Measurements from ENCODE around the gene ZNF804B. TPM values are rescaled to one million over a fixed set of nuclear protein-coding genes. Genes with fewer than 3 reads are reported as not detected.
A peak's percentile ranks its signal among the peaks of the same experiment; 100 is the strongest.

The ZNF804B gene
- total RNA-seq, 1 experiment from 2014 or later = 0.17 TPM

DNA sequence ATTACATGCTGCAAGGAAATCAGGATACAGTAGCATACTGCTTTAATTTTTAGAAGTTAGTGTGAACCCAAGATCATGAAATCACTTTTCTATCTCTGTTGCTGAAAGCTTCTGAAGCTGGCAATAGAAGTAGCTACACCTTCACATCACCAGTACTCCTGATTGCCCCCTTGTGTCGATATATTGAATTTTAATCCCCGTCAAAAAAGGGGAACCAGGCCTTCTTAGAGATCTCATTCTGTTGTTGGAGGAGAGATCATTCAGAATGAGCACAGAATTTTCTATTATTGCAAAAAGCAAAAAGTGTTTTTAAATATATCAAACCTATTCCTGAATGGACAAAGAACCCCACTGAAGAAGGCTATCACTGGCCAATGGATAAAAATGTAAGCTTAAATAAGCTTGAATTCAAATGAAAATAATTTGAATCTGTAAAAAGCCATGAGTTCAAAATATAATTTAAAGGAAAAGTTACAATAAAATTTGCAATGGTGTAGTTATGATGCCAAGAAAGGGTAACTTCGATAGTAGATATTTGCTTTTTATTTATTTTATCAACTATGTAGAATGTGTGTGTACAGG is 75.7 kb downstream of the ZNF804B start:
- peak; percentile 25 for DNase-seq (ENCODE audit: low spot score)

DNA sequence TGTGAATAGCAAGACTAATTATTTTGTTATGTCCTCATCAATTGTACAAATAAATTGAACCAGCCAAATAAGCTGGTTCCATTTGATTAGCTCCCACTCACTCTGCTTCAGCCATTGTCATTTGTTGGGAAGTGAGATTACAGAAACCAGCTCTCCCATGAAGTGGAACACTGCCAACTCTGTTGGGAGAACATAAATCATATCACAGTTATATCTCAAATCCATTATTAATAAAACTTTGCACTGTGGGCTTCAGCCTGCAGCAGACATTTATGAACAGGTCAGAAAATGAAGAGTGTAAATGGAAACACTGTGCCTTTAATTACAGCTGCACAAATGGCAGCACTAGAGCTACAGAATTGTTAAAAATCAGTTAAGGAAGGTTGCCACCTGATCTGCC is 82.7 kb downstream of the ZNF804B start:
- no peak for DNase-seq (ENCODE audit: low spot score)

DNA sequence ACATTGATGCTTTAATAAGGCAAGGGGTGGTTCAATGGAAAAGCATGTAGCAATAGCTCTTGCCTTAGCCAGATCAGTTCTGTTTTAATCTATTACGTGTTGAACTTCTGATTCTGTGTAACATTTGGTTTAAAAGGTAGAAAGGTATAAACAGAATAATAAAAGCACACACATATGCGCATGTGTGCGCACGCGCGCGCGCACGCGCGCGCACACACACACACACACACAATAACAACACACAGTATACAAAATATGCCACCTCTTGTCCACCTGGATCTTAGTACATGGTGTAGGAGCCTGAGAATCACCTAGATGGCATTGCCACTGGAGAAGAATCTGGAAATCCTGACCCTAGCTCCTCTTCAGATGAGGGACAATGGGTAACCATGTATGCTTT is 85.6 kb downstream of the ZNF804B start:
- no peak for DNase-seq (ENCODE audit: low spot score)

DNA sequence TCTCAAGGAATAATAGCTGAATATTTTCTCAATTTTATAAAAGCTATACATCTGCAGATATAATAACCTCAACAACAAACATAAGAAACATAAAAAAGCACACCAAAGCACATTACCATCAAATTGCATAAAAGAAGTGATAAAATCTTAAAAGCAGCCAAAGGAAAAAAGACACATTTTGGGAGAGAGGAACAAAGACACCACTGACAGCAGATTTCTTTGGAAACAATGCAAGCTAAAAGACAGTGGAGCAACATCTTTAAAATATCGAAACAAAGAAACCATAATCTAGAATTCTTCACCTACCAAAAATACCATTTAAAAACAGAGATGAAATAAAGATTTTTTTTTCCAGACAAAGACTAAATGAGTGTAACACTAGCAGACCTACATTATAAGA is 91.7 kb downstream of the ZNF804B start:
- no peak for DNase-seq (ENCODE audit: low spot score)

DNA sequence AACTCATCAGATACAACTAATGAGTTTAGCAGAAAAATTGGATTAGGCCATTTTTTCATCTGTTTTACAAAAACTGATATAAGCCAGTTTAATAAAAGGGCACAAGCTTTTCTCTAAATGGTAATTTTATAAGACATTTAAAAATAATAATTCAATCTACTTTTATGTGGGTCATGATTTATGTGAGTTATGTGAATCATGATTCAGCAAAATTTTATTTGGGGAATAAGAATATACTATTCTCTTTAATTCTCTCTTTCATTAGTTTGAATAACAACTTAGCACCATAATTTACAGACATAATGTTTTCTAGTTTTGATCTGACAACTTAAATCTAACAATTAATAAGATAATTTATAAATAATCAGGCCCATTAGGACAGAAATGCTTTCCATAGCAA is 99.8 kb downstream of the ZNF804B start:
- no peak for DNase-seq (ENCODE audit: low spot score)

DNA sequence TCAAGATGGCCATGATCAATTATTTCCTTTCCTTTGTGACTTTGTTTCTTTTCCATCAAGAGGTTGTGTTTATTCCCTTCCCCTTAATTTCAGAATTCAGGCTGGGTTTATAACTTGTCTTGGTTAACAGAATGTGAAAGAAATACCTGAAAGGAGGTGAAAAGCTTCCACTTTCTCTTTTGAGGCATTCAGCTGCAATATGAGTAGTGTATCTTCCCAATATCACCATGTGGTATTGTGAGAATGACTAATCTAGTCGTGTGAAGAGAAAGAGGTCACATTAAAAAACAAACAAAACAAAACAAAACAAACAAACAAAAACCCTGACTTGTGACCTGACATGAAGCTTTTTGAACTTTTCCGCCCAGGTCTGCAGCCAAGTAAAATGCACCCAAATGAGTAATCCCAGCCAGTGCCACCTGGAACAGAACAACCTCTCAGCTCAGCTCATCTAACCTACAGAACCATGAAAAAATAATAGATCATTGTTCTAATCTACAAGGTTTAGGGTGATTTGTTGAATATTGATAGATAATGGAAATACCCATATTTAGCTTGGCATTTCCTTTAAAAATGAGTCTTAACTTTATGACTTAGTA is 106.9 kb downstream of the ZNF804B start:
- DNase-seq (ENCODE audit: low spot score) = no peak

DNA sequence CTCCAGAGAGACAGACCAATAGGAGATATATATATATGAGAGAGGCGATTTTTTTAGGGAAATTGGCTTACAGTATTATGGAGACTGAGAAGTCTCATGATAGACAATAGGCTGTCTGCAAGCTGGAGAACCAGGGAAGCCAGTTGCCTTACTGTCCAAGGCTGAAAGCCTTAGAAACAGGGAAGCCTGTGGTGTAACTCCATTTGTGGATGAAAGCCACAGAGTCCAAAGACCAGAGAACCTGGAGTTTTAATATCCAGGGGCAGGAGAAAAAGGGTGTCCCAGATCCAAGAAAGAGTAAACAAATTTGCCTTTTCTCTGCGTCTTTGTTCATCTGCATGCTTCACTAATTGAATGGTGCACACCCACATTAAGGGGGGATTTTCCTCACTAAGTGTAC is 107.7 kb downstream of the ZNF804B start:
- DNase-seq (ENCODE audit: low spot score) = no peak

DNA sequence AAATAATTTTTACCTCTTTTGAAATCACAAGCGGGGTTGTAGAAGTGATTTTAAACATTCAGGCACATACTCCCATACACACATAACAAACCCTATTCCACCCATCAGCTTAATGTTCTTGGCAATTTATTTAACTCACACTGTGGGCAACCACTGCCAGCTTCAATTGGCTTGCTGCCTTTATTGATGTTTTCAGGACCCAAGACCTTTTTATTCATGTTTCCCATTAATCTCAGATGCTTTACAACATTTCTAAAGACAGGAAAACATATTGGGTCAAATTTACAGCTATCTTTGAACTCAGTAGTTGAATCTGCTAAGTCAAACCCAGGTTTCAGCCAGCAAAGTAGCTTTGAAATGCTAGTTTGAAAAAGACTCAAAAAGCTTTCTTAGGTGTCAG is 109.0 kb downstream of the ZNF804B start:
- DNase-seq (ENCODE audit: low spot score) = no peak

DNA sequence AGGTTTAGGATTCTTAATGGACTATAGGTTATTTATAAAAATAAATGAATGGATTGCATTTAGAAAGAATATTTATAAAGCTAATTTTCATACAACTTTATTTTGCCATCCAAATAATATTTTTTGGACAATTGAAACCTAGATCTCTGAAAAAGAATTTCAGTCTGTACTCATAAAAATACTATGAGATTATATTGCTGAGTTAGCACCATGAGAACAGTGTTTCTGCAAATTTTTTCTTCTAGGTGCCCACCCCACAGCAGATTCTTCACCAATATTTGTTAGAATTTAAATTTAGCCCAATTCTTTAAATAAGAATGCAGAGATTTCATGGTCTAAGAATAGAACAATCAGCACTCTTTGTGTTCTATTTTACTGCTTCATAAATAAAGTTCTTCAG is 121.6 kb downstream of the ZNF804B start:
- no peak for DNase-seq (ENCODE audit: low spot score)

DNA sequence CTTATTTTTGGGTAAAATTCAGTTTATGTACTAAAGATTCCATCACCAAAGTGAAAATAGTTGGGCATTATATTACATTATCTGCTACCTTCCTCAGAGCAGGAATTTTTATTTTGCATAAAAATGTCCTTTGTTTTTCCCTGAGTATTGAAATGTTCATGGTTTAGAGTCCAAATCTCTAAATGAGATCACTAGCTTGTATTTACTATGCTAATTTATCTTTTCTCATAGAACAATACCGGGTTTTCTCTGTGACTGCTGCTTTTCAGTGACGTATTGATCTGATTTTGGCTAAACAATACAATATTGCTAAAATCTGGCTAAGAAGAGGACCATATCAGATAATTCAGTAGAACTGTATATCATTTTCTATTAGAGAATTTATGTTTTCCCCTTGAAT is 125.6 kb downstream of the ZNF804B start:
- DNase-seq (ENCODE audit: low spot score) = no peak

DNA sequence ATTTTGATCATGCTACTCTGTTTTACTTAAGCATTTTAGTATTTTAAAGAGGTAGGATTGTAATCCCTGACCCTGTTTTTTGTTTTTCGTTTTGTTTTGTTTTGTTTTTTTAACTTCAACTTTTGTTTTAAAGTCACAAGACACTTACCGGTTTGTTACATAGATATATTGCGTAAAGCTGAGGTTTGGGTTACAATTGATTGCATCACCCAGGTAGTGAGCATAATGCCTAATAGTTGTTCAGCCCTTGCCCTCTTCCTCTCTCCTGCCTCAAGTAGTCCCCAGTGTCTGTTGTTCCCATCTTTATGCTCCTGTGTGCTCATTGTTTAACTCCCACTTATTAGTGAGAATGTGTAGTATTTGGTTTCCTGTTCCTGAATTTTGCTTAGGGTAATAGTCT is 129.2 kb downstream of the ZNF804B start:
- peak; percentile 9 for DNase-seq (ENCODE audit: low spot score)

DNA sequence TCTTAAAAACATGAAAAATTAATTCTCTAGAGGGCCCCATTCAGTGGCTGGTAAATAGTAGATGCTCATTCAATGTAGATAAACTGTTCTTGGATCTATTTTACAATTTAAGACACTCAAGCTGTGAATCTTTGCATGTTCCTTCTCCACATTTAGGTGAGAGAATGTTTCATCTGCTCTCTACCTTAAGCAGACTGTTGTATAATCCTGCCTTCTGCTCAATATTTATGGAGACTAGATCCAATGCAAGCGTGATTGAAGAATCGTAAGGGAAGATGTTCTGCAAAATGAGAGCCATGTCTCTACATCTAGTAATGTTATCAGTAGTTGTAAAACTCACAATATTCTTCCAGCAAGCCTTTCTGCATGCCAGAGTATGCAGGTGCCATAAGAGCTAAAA is 151.0 kb downstream of the ZNF804B start:
- DNase-seq (ENCODE audit: low spot score) = no peak

DNA sequence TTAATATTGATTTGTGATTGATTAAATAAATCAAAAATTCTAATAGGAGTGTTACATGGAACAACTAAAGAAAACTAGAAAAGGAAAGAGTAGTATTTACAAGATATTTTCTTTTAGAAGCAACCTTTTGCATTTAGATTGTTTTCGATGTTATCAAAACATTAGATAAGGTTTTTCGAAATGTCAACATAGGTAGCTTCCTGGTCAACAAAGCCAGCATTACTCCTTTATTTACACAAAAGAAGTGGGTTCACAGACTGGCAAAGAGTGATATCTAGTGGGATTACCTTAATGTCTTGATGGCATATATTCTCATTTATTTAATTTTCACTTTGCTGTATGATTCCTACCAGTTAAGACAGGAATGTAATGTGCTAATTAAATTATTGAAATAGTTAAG is 153.4 kb downstream of the ZNF804B start:
- DNase-seq (ENCODE audit: low spot score) = no peak

DNA sequence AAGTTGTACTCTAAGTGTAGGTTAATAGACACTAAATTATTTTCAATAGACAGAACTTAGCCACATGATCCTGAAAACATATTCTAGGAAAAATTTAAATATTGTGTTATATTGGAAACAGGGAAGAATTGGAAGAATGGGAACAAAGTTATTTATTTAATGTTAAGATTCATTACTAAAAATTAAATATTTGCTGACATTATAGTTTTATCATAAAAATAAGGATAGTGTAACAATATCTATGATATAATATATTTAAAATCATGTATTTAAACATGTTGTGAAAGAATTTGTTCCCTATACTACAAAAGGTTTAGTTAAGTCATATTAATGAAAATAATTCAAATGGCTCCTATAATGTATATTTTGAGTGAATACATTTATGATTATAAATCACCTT is 156.1 kb downstream of the ZNF804B start:
- no peak for DNase-seq (ENCODE audit: low spot score)

DNA sequence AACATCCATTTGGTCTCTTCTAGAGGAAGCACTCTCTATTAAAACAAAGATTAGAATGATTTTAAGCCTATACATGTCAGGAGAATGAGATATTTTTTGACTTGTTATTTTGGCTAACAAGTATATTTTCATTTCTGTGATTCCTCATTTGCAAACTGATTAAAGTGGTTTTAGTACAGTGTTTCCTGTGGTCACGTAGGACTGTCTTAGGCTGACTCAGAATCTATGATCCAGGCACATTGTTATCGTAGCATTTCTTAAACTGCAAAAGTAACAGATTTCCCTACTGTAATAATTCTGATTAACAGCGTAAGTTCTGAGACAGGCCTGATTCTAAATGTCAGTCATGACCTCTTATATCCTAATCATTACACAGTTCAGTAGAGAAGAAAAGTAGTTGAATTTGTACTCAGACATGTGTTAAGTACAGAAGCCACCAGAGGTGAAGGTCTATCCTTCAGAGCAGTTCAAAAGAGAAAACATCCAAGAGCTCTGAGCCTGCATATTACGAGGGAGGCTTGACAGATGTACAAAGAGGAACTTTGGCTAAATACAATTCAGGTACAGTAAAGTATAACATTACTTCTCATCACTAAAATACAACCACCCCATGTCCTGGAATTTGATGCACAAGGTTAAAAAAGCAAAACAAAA is 160.1 kb downstream of the ZNF804B start:
- no peak for DNase-seq (ENCODE audit: low spot score)

DNA sequence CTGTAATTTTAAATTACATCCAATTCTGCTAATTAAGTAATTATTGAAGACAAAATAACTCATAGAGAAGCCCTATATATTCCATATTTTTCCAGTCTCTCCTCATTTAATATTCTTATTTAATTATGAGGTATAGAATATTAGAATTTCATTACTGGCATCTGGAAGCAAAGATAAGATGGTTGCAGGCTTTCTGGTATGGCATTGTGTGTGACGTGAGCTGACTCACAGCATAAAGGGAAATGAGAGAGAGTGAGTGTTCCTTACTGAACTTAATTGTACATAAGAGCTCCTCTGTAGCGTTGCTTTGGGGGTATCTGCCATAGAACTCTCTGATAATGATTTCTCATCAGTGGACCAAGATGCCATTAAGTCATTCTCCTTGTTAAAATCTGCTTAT is 163.4 kb downstream of the ZNF804B start:
- DNase-seq (ENCODE audit: low spot score) = no peak

DNA sequence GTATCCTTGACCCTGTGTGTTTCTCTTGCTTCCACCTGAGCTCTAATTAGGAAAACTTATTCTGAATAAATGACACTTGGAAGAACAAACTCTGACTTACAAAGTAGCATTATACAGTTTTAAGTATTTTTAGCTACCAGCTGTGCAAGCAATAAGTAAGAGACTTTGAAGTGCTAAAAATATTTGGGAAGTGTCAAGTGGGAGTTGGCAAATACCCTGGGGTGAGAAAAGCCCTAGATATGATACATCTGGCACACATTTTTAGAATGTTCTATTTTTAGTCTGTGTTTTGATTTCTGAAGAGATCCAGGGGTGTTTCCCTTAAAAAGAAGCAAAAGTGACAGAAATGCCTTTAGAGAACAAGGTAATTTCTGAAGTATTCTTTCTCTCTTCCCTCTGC is 168.8 kb downstream of the ZNF804B start:
- no peak for DNase-seq (ENCODE audit: low spot score)

DNA sequence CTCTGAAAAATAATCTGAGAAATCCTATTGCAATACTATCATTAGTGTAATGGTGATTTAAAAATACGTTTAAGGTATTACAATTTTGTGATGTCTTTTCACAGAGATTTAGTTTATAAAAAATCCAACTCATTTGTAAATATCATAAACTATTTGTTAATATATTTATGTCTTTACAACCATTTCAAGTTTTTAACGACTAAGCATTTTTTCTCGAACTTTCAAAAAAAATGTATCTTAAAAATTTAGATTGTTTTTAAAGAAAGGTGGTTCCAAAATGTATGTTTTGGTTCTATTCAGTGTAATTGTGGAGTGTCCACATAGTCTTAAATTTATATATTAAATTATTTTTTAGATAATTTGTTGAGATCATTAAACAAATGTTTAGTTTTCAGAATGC is 170.2 kb downstream of the ZNF804B start:
- DNase-seq (ENCODE audit: low spot score) = no peak

DNA sequence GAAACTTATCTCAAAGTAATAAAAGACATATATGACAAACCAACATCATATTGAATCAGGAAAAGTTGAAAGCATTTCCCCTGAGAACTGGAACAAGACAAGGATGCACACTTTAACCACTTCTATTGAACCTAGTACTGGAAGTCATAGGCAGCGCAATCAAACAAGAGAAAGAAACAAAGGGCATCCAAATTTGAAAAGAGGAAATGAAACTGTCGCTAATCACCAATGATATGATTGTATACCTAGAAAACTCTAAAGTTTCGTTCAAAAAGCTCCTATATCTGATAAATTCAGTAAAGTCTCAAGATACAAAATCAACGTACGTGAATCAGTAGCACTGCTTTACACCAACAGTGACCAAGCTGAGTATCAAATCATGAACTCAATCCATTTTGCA is 173.8 kb downstream of the ZNF804B start:
- DNase-seq (ENCODE audit: low spot score) = no peak

DNA sequence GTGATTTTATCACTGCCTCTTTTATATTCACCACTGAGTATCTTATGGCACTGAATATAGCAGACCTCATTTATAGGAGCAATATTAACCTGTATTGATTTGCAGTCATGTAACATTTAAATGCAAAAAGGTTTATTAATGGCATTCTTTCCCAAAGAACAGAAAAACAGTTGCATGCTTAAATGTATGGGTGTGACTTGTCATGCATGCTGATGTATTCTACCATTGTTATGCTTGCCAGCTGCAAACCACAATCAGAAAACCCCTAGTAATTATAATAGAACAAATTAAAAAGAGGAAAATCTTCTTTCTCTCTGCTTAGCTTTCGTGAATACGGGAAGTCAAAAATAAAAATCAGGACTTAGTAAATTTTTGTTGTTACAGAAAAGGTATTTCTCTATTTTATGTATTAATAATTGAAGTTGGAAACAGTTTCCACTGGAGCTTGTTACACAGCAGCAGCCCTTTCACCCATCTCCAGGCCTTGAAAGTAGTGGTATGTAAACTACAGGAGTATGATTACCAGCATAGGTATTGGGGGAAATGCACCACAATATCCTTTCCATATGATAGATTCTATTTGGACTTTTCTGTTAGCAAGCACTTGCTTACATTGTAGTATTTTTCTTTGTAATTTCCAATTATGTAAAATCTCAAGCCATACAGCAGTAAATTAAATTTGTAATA is 183.5 kb downstream of the ZNF804B start:
- no peak for DNase-seq (ENCODE audit: low spot score)

DNA sequence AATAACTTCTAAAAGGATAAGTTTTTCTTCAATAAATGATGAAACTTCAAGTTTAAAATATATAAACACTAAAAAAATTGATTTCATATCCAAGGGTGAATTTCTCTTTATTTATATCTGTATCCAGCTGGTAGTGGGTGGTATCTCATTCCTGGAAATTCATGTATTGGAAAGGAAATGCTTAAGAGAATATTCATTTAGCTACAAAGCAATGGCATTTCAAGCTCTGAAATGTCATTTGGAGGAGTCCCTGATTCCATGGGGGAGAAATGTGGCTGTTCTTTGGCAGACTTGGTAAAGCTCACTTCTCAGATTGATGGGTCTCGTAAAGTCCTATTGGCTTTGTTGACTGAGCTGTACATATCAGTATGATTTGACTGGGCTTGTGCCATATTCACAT is 192.3 kb downstream of the ZNF804B start:
- DNase-seq (ENCODE audit: low spot score) = no peak

DNA sequence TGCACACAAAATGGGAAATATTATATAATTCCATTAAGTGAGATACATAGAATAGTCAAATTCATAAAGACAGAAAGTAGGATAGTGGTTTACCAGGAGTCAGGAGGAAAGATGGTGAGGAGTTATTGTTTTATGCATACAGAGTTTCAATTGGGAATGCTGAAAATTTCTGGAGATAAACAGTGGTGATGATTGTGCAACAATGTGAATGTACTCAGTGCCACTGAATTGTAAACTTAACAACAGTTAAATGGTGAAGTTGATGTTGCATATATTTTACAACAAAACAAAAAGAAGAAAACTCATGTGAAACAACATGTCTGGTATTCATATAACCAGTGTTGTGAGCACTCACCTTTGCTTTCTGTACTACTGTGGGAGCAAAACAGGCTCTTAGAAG is 204.9 kb downstream of the ZNF804B start:
- no peak for DNase-seq (ENCODE audit: low spot score)

DNA sequence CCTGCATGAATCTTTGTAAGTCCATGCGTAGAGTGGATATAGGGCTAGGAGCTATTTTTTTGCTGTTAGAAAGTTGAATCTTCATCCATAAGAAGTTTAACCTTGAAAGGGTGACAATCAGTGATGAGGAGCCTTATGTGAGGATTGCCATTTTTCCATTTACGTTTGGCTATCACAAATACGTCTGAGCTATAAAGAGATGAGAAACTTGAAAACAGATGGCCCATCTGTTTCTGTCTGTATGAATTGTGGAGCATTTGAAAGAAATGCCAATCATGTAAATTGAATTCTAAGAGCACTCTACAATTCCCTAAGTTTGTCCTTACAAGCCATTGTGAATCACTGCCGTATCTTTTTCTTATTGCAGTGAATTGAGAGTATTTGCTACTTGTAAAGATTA is 205.9 kb downstream of the ZNF804B start:
- DNase-seq (ENCODE audit: low spot score) = no peak

Measured in H4 (cell line).